SK-N-SH treated with all-trans-retinoic acid at 6 μM for 48 hours (cell line): Measurements from ENCODE around the gene GDF7.

Experiments
- BACH2 ChIP-seq: fragments of 250-450 bp; sonication (Bioruptor Pico); IDR thresholded peaks from 2 replicates; pipeline ENCODE4 v1.9.0; 2021; ENCODE audit warnings: mild to moderate bottlenecking, borderline replicate concordance
- TCF4 ChIP-seq: fragments of 250-450 bp; sonication (Bioruptor Pico); IDR thresholded peaks from 2 replicates; pipeline ENCODE4 v1.8.0; 2021; ENCODE audit warnings: mild to moderate bottlenecking, moderate library complexity, borderline replicate concordance
- TOX ChIP-seq: fragments of 250-450 bp; sonication (Bioruptor Pico); IDR thresholded peaks from 2 replicates; pipeline ENCODE4 v1.8.0; 2021; ENCODE audit warnings: mild to moderate bottlenecking, moderate library complexity, borderline replicate concordance
- ZFP30 ChIP-seq: fragments of 450-650 bp; formaldehyde crosslinking; IDR thresholded peaks from 2 replicates; pipeline ENCODE4 v1.5.0; 2022; ENCODE audit warnings: mild to moderate bottlenecking, moderate library complexity
- ZNF70 ChIP-seq: fragments of 450-650 bp; formaldehyde crosslinking; IDR thresholded peaks from 2 replicates; pipeline ENCODE4 v1.5.0; 2020; ENCODE audit warnings: mild to moderate bottlenecking, moderate library complexity
- TF ChIP-seq, protein P1 (sequence below): fragments of 250-450 bp; sonication (Bioruptor Pico); IDR thresholded peaks from 2 replicates; pipeline ENCODE4 v1.8.0; 2020; ENCODE audit warnings: mild to moderate bottlenecking, moderate library complexity, borderline replicate concordance
- TF ChIP-seq, protein P2 (sequence below): fragments of 250-450 bp; sonication (Bioruptor Pico); IDR thresholded peaks from 2 replicates; pipeline ENCODE4 v1.5.1; 2020; ENCODE audit warnings: low read depth, mild to moderate bottlenecking, moderate library complexity

DNA sequence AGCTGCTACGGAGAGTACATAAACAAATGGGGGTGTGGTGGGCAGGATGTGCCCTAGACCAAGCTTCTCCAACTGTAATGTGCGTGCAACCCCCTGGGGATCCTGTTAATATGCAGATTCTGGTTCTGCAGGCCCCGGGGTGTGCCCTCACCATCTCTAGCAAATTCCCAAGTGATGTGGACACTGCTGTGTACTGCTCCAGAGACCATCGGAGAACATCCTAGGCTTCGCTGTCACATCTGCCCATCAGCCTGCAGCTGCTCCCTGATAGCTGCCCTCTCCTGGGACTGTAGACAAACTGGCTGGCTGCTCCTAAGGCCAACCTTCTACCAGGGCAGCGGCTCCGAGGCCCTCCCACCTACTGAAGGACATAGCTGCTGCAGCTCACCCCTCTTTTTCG lies 19.2 kb upstream of the GDF7 start:
- TF ChIP-seq ZFP30 (CRISPR knock-in tag) (no peak), ZNF70 (CRISPR knock-in tag) (no peak), TCF4 (CRISPR knock-in tag) (no peak), TOX (CRISPR knock-in tag) (no peak), BACH2 (CRISPR knock-in tag) (no peak)
- TF ChIP-seq, protein P1, sequence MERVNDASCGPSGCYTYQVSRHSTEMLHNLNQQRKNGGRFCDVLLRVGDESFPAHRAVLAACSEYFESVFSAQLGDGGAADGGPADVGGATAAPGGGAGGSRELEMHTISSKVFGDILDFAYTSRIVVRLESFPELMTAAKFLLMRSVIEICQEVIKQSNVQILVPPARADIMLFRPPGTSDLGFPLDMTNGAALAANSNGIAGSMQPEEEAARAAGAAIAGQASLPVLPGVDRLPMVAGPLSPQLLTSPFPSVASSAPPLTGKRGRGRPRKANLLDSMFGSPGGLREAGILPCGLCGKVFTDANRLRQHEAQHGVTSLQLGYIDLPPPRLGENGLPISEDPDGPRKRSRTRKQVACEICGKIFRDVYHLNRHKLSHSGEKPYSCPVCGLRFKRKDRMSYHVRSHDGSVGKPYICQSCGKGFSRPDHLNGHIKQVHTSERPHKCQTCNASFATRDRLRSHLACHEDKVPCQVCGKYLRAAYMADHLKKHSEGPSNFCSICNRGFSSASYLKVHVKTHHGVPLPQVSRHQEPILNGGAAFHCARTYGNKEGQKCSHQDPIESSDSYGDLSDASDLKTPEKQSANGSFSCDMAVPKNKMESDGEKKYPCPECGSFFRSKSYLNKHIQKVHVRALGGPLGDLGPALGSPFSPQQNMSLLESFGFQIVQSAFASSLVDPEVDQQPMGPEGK (CRISPR knock-in tag), result no peak
- TF ChIP-seq, protein P2, sequence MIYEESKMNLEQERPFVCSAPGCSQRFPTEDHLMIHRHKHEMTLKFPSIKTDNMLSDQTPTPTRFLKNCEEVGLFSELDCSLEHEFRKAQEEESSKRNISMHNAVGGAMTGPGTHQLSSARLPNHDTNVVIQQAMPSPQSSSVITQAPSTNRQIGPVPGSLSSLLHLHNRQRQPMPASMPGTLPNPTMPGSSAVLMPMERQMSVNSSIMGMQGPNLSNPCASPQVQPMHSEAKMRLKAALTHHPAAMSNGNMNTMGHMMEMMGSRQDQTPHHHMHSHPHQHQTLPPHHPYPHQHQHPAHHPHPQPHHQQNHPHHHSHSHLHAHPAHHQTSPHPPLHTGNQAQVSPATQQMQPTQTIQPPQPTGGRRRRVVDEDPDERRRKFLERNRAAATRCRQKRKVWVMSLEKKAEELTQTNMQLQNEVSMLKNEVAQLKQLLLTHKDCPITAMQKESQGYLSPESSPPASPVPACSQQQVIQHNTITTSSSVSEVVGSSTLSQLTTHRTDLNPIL (CRISPR knock-in tag), result no peak
